Activated naive CD8-positive, alpha-beta T cell treated with anti-CD3 and anti-CD28 coated beads, Interleukin-2, amount 50 U/mL, for 24 hours (primary cell): ENCODE results near the gene RINT1.
"Not testable (repeated sequence)": the region's sequence is repeated elsewhere in the genome, so short reads cannot be mapped to it uniquely, and the experiment has no call there.

Experiments
- ATAC-seq: fragments of 150-1000 bp; cut with Tn5 transposase; one replicate; pipeline ENCODE4 v1.10.0; 2021
- DNase-seq: peaks from one replicate; pipeline ENCODE4 v3.0.0; 2021
- H3K27ac Mint-ChIP-seq: one replicate; pipeline ENCODE4 v1.8.0; 2021; ENCODE audit warnings: mild to moderate bottlenecking, mixed read lengths
- H3K27me3 Mint-ChIP-seq: one replicate; pipeline ENCODE4 v1.8.0; 2021; ENCODE audit warnings: mixed read lengths
- H3K36me3 Mint-ChIP-seq: one replicate; pipeline ENCODE4 v1.8.0; 2021; ENCODE audit warnings: low read depth, mixed read lengths
- H3K4me1 Mint-ChIP-seq: one replicate; pipeline ENCODE4 v1.8.0; 2021; ENCODE audit warnings: mixed read lengths
- H3K4me3 Mint-ChIP-seq: one replicate; pipeline ENCODE4 v1.8.0; 2021; ENCODE audit warnings: mild to moderate bottlenecking, moderate library complexity, mixed read lengths
- H3K9me3 Mint-ChIP-seq: one replicate; pipeline ENCODE4 v1.8.0; 2021; ENCODE audit warnings: mixed read lengths

The RINT1 gene

GRCh38 chr7:105521027-105521716, 10.8 kb upstream of the RINT1 start:
- Mint-ChIP-seq H3K36me3 (peaks cover 16% of the 10 kb centered on the region), H3K27me3 (no peaks in the 10 kb centered on the region), H3K4me3 (peak overlapping the region; percentile 95), H3K27ac (peak overlapping the region; percentile 97), H3K9me3 (no peaks in the 10 kb centered on the region), H3K4me1 (peaks cover 17% of the 10 kb centered on the region)
- DNase-seq (peak; percentile 48), ATAC-seq (peak; percentile 48)

DNA sequence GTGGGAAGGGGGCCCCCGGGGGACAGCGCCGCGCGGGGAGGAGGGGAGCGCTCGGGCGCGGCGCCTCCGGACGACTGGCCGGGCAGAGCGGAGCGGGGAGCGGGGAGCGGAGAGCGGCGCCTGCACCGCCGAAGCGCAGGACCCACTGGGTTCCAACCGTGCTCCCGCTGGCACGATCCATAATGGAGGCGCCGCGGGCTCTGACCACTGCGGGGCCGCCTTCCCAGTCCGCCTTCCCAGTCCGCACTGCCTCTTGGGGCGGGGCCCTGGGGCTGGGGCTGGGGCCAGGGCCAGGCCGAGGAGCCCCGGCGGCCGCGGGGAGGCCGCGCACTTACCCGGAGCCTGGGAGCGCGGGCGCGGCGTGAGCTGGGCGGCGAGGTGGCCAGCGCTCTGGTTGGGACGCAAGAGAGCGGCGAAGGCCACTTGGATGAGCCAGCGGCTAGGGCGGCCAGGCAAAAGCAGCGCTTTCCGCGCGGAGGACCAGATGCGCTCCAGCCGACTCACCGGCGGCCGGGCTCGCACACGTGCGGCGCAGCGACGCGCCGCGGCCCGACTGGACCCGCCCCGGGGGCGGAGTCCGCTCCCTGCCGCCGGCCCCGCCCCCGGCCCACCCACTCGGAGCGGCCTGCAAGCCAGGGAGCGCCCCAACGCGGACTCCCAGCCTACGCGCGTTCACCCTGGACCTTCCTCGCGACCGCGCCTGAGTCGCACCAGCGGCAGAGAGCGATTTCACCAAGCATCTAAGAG, 10.1 kb upstream of the RINT1 start, which contains the start of gene PUS7:
TSS of gene PUS7 (minus strand) at position 555 of the 747 bp plus-strand sequence. CDS start 13,759 bp downstream, outside the sequence.
- ATAC-seq: peak; percentile 91
- H3K4me3 Mint-ChIP-seq: peak within 1 kb of the TSS; percentile 95
- DNase-seq: peak; percentile 87
- H3K36me3 Mint-ChIP-seq: peaks cover 13% of the 10 kb centered on the region
- no peaks in the 10 kb centered on the region for H3K9me3 Mint-ChIP-seq
- peak within 1 kb of the TSS; percentile 97 for H3K27ac Mint-ChIP-seq
- peaks cover 17% of the 10 kb centered on the region for H3K4me1 Mint-ChIP-seq
- no peaks in the 10 kb centered on the region for H3K27me3 Mint-ChIP-seq

GRCh38 chr7:105524423-105524822, 7.6 kb upstream of the RINT1 start:
- H3K27me3 Mint-ChIP-seq, DNase-seq, H3K27ac Mint-ChIP-seq, H3K9me3 Mint-ChIP-seq, ATAC-seq, H3K36me3 Mint-ChIP-seq, H3K4me3 Mint-ChIP-seq: not testable (repeated sequence)
- H3K4me1 Mint-ChIP-seq: peaks cover 11% of the 10 kb centered on the region

DNA sequence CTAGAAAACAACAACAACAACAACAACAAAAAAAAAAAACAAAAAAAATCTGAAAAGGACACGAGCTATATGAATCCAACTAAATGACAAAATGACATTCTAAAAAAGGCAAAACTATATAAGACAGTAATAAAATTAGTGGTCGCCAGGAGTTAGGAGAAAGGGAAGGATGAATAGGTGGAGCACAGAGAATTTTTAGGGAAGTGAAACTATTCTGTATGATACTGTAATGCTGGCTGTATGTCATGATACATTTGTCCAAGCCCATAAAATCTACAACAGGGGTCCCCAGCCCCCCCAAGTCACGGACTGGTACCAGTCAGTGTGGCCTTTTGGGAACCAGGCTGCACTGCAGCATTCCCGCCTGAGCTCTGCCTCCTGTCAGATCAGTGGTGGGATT, 7.2 kb upstream of the RINT1 start:
- no peak overlapping the region for H3K4me3 Mint-ChIP-seq
- no peaks in the 10 kb centered on the region for H3K9me3 Mint-ChIP-seq
- peaks cover 7% of the 10 kb centered on the region for H3K4me1 Mint-ChIP-seq
- no peaks in the 10 kb centered on the region for H3K27me3 Mint-ChIP-seq
- DNase-seq (no peak), ATAC-seq (no peak)
- peaks cover 4% of the 10 kb centered on the region for H3K36me3 Mint-ChIP-seq
- H3K27ac Mint-ChIP-seq: no peak overlapping the region

DNA sequence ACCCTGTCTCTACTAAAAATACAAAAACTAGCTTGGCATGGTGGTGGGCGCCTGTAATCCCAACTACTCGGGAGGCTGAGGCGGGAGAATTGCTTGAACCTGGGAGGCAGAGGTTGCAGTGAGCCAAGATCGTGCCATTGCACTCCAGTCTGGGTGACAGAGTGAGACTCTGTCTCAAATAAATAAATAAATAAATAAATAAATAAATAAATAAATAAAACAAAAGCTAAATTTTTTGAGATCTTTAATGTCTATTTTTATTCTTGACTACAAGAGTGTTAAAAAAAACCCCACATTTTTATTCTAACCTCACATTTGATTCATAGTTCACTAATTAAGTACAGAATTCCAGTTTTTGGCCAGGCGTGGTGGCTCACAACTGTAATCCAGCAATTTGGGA, 4.3 kb upstream of the RINT1 start:
- not testable (repeated sequence) for ATAC-seq, H3K27ac Mint-ChIP-seq, DNase-seq, H3K27me3 Mint-ChIP-seq, H3K36me3 Mint-ChIP-seq, H3K9me3 Mint-ChIP-seq, H3K4me3 Mint-ChIP-seq, H3K4me1 Mint-ChIP-seq

DNA sequence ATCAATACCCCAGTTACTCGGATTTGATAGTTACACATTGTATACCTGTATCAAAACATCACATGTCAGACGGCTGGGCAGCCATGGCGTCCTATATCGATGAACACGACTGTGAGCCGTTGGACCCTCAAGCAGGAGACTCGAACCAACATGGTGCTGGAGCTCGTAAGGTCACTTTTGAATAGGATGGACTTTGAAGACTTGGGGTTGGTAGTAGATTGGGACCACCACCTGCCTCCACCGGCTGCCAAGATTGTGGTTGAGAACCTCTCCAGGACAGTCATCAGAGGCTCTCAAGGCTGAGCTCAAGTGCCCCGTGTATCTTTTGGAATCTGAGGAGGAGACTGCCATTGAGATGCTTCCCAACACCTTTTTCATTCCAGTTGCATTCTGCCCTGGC, 1.9 kb upstream of the RINT1 start:
- Mint-ChIP-seq H3K9me3 (no peaks in the 10 kb centered on the region), H3K4me1 (peaks cover 23% of the 10 kb centered on the region), H3K27ac (no peak overlapping the region), H3K36me3 (peaks cover 5% of the 10 kb centered on the region), H3K4me3 (peak overlapping the region; percentile 52), H3K27me3 (no peaks in the 10 kb centered on the region)
- ATAC-seq: no peak
- no peak for DNase-seq

DNA sequence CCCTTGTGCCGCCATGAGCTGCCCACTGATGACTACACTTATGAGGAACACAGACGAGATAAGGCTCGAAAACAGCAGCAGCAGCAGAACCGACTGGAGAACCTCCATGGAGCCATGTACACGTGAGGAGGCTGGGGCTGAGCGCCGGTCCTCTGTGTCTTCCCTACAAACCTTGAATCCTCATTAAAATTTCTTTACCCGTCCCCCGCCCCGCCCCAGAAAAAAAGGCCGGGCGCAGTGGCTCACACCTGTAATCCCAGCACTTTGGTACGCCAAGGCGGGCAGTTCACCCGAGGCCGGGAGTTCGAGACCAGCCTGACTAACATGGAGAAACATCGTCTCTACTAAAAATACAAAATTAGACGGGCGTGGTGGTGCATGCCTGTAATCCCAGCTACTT, 1.5 kb upstream of the RINT1 start:
- Mint-ChIP-seq H3K27me3 (no peaks in the 10 kb centered on the region), H3K4me3 (peak overlapping the region; percentile 52), H3K9me3 (no peaks in the 10 kb centered on the region), H3K4me1 (peaks cover 23% of the 10 kb centered on the region), H3K36me3 (peaks cover 5% of the 10 kb centered on the region), H3K27ac (no peak overlapping the region)
- ATAC-seq: no peak
- no peak for DNase-seq

- H3K4me3 Mint-ChIP-seq: peak overlapping the region; percentile 86
- peaks cover 10% of the 10 kb centered on the region for H3K36me3 Mint-ChIP-seq
- H3K27me3 Mint-ChIP-seq: no peaks in the 10 kb centered on the region
- peaks cover 23% of the 10 kb centered on the region for H3K4me1 Mint-ChIP-seq
- no peak for ATAC-seq
- DNase-seq: no peak
- H3K9me3 Mint-ChIP-seq: no peaks in the 10 kb centered on the region
- peak overlapping the region; percentile 84 for H3K27ac Mint-ChIP-seq
Observed at GRCh38 chr7:105532709-105533460, 884 bp downstream of the RINT1 start.

DNA sequence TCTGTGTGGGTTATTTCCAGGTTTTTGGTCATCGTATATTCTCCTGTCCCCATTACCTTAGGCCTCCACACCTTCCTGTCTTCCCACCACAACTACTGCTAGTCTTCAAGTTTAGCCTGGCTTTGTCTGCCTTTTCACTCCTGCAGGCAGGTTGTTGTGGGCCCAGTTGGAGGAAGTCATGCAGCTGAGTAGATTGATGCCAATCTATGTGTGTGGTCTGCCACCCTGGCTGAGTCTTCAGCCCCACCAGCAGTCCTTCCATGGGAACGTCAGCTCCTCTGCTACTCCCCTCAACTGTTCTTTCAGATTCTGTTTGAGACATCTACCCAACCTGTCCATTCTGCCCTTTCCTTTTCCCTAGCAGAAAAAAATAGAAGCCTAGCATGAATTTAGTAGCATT, 6.3 kb downstream of the RINT1 start:
- DNase-seq (no peak), ATAC-seq (no peak)
- H3K36me3 Mint-ChIP-seq: peaks cover 29% of the 10 kb centered on the region
- no peak overlapping the region for H3K4me3 Mint-ChIP-seq
- peaks cover 9% of the 10 kb centered on the region for H3K4me1 Mint-ChIP-seq
- no peak overlapping the region for H3K27ac Mint-ChIP-seq
- no peaks in the 10 kb centered on the region for H3K27me3 Mint-ChIP-seq
- no peaks in the 10 kb centered on the region for H3K9me3 Mint-ChIP-seq

GRCh38 chr7:105559926-105560325, 27.9 kb downstream of the RINT1 start:
- Mint-ChIP-seq H3K4me1 (no peaks in the 10 kb centered on the region), H3K27ac (no peak overlapping the region), H3K9me3 (no peaks in the 10 kb centered on the region), H3K36me3 (peaks cover 32% of the 10 kb centered on the region), H3K4me3 (no peak overlapping the region), H3K27me3 (no peaks in the 10 kb centered on the region)
- no peak for DNase-seq
- ATAC-seq: no peak

DNA sequence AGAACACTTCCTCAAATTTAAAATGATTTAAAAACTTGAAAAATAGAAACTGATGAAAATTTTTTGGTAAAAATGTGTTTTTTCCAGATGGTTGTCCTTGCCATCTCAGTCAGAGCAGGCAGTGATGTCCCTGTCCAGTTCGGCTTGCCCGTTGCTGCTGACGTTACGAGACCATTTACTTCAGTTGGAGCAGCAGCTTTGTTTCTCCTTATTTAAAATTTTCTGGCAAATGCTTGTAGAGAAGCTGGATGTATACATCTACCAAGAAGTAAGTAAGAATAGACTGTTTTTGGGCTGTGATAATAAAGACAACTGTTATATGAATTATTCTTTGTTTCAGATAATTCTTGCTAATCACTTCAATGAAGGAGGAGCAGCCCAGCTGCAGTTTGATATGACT, 33.2 kb downstream of the RINT1 start:
- Mint-ChIP-seq H3K4me3 (no peak overlapping the region), H3K4me1 (no peaks in the 10 kb centered on the region), H3K27ac (no peak overlapping the region), H3K36me3 (peaks cover 31% of the 10 kb centered on the region), H3K27me3 (no peaks in the 10 kb centered on the region), H3K9me3 (no peaks in the 10 kb centered on the region)
- DNase-seq (no peak), ATAC-seq (no peak)

DNA sequence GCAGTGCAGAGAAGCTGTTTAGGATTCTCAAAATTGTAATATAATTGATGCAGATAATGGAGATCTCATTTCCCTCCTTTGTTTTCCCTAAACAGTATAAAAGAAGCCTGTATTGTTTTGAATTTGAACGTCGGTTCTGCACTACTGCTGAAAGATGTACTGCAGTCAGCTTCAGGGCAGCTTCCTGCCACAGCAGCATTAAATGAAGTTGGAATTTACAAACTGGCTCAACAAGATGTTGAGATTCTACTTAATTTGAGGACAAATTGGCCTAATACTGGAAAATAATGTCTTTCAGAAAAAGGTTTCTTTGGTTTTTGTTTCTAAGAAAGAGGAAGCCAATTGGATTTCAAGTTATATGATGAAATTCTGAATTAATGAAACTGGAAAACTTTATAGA, 35.0 kb downstream of the RINT1 start:
- Mint-ChIP-seq H3K9me3 (no peaks in the 10 kb centered on the region), H3K27ac (no peak overlapping the region), H3K27me3 (no peaks in the 10 kb centered on the region), H3K4me3 (no peak overlapping the region), H3K36me3 (peaks cover 30% of the 10 kb centered on the region), H3K4me1 (no peaks in the 10 kb centered on the region)
- ATAC-seq (no peak), DNase-seq (no peak)

DNA sequence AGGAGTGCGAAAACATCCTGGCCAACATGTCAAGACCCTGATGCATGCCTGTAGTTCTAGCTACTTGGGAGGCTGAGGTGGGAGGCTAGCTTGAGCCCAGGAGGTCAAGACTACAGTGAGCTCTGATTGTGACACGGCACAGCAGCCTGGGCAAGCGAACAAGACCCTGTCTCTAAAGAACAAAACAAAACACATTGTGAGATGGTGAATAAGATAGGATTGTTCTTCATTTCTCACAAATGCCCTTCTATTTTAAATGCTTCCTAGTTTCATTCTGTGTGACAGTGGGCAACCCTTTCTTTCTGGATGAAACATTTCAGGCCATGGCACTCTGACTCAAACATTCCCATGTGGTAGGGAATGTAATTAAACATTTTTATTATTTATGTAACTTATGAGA, 35.8 kb downstream of the RINT1 start:
- peaks cover 23% of the 10 kb centered on the region for H3K36me3 Mint-ChIP-seq
- no peak overlapping the region for H3K4me3 Mint-ChIP-seq
- H3K4me1 Mint-ChIP-seq: no peaks in the 10 kb centered on the region
- no peak for ATAC-seq
- H3K27me3 Mint-ChIP-seq: no peaks in the 10 kb centered on the region
- DNase-seq: no peak
- no peaks in the 10 kb centered on the region for H3K9me3 Mint-ChIP-seq
- H3K27ac Mint-ChIP-seq: no peak overlapping the region

DNA sequence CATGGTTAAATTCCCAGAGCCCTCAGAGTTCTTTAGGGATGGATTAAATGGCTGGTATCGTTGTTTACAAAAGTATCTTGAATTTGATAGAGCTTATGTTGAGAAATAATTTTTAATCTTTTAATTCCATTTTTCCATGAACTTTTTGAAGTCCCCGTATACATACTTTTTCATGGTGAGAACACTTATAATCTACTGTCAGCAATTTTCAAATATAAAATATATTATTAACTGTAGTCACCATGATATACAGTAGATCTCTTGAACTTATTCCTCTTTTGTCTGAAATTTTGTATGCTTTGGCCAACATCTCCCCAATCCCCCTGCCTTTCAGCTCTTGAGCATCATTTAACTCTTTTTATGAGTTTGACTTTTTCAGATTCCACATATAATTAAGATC, 39.9 kb downstream of the RINT1 start:
- Mint-ChIP-seq H3K4me1 (no peaks in the 10 kb centered on the region), H3K27ac (no peak overlapping the region), H3K9me3 (no peaks in the 10 kb centered on the region), H3K4me3 (no peak overlapping the region), H3K27me3 (no peaks in the 10 kb centered on the region), H3K36me3 (peaks cover 11% of the 10 kb centered on the region)
- DNase-seq (no peak), ATAC-seq (no peak)

- no peaks in the 10 kb centered on the region for H3K9me3 Mint-ChIP-seq
- DNase-seq: no peak
- peaks cover 4% of the 10 kb centered on the region for H3K4me1 Mint-ChIP-seq
- peaks cover 2% of the 10 kb centered on the region for H3K36me3 Mint-ChIP-seq
- peaks cover 9% of the 10 kb centered on the region for H3K27me3 Mint-ChIP-seq
- no peak overlapping the region for H3K27ac Mint-ChIP-seq
- H3K4me3 Mint-ChIP-seq: no peak overlapping the region
- ATAC-seq: no peak
Observed at GRCh38 chr7:105577251-105577650, 45.2 kb downstream of the RINT1 start.
